Lower leg skin (tissue), 3 donors: ENCODE results near the gene KRT27.

ENCODE experiments used
- CTCF ChIP-seq, 3 donors: fragments of 450-650 bp; IDR thresholded peaks; one replicate each; pipeline ENCODE4 v1.5.1; 2016; ENCODE audit warnings: antibody characterized with exemption in 3 of 3, mild to moderate bottlenecking in 3 of 3, moderate library complexity in 2 of 3
- POLR2A ChIP-seq, 2 donors: fragments of 450-650 bp; IDR thresholded peaks; one replicate each; pipeline ENCODE4 v1.6.1; 2016 to 2017; ENCODE audit warnings: antibody characterized with exemption in 2 of 2, mild to moderate bottlenecking in 1 of 2, moderate library complexity in 1 of 2

DNA sequence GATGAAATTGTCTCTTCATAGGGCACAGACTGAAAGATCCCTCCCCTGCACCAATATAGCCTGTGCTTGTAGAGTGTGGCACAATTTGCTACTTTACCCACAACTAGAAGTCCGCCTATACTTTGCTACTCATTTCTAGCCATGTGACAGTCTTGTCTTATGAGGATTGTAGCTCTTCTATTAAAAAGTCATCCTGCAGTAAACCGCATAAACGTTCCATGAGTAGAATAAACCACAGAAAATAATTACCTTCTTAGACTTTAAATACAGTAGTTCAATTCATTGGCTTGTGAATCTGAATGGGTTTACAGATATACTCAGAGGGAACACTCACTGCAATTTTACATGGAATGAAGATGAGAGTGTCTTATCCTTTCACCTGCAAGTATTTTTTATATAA lies 4.4 kb downstream of the KRT27 start:
- TF ChIP-seq CTCF (IDR thresholded peaks at IDR 0.05) (no peak), POLR2A (IDR thresholded peaks at IDR 0.05) (no peak)
